NCI-H510A treated with DMSO at 0.1 percent for 48 hours (cell line): ENCODE data around the gene RAD51B.
A peak's percentile ranks its signal among the peaks of the same experiment; 100 is the strongest.

ENCODE experiments used
- DNase-seq: peaks from one replicate; lab custom pipeline; 2025; lab: John Stamatoyannopoulos, UW

RAD51B gene

DNA sequence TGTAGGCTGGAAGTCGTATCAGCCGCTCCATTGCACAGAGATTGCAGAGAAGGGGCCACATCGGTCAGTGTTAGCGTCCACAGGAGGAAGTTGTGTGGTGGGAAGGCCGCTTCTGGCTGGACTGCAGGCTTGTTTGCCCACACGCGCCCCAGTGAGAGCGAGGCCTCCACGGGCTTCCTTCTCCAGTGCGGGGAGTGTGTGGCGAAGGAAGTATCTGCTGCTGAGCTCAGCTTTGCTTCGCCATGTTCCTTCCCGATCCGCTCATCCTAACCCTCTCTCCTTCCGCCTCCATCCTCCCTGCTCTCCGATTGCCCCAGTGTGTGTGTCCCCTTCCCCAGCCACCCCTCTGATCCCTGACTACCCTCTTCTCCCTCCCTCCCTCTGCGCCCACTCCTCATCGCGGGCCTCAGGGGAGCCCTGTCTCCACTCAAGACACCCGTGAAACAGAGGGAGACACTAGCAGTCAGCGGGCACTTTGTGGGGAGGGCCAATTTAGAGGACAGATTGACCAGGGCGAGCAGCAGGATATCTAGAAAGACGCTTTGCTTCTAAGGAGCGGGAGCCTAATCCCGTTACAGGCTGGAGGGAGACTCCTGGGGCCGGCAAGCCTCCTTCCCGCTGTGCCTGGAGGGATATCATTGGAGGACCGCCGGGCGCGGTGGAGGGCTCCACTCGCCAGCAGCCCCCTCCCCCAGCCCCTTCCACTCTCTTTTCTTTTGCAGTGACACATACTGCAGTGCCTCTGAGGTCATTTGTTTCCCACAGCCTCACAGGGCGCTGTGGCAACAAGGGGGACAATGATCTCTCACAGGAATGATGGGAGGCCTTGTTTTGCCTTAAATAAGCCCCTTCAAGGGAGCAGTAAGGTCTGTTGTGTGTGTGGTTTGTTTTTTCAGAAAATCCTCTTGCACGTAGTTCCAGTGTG is 544.5 kb downstream of the RAD51B start:
- no peak for DNase-seq

- DNase-seq: no peak
Measured at GRCh38 chr14:68364792-68365192, 545.2 kb downstream of the RAD51B start.

- no peak for DNase-seq
Measured at GRCh38 chr14:68365228-68365627, 545.6 kb downstream of the RAD51B start.

- no peak for DNase-seq
Measured at GRCh38 chr14:68366656-68367055, 547.1 kb downstream of the RAD51B start.

DNA sequence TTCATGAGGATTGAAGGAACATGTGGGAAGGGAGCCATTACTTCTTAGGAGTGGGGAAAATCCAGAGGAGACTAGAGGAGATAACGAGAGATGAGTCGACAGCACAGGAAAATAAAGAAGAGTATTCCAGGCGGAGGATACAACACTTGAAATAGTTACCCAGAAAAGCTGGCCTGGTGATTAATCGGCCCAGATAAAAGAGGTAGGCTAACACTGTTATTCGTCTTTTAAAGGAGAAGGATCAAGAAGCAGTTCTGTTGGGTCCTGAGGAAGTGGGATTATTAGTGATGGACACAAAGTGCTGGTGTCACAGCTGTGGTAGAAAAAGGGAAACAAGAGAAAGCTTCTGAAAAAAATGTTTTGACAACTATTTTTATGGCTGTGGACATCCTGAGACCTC is 548.0 kb downstream of the RAD51B start:
- no peak for DNase-seq

DNA sequence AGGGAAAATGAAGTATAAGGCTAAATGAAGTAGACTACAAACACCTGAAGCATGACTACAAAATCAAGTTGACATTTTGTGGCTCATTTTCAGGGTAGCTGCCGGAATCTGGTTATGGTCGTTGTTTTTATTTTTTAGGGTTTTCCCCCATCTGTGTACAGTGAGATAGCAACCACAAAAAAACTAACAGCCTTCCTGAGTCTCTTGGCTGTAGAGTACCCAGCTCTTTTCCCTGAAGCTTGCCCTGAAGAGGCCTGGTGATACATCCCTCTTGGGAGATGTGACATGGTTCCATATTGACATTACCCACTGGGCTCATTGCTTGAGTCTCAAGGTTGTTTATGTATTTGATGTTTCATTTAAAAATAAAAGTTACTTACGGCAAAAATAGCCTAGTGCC is 549.3 kb downstream of the RAD51B start:
- DNase-seq: no peak

GRCh38 chr14:68369281-68370056 is 549.9 kb downstream of the RAD51B start:
- no peak for DNase-seq

DNA sequence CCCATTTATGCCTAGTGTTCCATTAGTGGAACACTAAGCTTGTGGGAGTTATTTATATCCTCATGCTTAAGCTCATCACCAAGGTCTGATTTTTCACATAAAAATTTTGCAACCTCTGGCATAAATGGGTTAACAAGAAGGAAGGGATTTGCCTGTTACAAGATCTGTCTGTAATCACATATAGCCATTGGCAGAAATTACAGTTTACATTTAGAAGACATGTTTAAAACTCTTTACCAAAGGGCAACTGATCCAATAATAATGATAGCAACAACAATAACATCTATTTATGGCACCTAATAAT is 550.4 kb downstream of the RAD51B start:
- DNase-seq: no peak

- no peak for DNase-seq
Measured at GRCh38 chr14:68372368-68372767, 552.8 kb downstream of the RAD51B start.

- DNase-seq: no peak
Measured at GRCh38 chr14:68373124-68373646, 553.6 kb downstream of the RAD51B start.

DNA sequence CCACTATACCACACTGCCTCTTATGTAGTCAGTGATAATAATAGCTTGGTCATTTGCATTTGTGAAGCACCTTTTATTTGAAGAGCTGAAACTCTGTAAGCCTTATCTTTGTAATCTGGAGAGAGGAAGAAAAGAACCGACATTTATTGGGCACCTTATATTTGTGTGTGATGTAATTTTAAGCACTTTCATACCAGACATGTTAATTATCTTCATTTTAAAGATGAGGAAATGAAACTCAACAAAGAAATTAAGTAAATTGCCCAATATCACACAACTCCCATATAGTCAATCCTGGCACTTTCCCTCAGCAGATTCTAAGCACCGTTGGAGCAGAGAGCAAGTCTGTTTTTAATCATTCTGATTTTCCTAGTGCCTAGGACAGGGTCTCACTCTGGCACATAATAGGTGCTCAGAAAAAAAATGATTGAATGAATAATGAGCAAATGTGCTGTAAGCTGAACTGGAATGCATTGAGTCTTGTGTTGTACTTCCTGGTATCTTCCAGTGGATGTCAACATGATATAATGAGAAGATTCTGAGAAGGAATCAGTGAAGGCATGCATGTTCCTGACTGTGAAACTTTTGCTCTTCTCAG is 554.4 kb downstream of the RAD51B start:
- DNase-seq: no peak

DNA sequence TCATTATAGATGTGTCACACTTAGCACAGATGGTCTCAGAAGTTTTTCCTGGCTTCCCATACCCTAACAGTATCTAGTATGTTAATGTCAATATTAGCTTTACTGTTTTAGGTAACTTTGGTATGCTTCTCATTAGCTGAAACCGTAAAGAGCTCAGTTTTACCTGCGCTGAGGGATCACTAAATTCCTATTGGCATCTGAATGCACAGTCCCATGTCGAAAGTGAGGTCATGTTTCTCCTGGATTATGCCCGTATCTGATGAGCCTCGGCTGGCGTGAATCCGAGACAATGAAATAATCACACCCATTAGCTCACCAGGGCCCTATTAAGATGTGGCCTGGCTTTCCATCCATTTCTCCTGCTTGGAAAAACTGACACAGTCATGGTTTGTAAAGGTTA is 555.1 kb downstream of the RAD51B start:
- no peak for DNase-seq

GRCh38 chr14:68375376-68375775 is 555.8 kb downstream of the RAD51B start:
- DNase-seq: no peak

DNA sequence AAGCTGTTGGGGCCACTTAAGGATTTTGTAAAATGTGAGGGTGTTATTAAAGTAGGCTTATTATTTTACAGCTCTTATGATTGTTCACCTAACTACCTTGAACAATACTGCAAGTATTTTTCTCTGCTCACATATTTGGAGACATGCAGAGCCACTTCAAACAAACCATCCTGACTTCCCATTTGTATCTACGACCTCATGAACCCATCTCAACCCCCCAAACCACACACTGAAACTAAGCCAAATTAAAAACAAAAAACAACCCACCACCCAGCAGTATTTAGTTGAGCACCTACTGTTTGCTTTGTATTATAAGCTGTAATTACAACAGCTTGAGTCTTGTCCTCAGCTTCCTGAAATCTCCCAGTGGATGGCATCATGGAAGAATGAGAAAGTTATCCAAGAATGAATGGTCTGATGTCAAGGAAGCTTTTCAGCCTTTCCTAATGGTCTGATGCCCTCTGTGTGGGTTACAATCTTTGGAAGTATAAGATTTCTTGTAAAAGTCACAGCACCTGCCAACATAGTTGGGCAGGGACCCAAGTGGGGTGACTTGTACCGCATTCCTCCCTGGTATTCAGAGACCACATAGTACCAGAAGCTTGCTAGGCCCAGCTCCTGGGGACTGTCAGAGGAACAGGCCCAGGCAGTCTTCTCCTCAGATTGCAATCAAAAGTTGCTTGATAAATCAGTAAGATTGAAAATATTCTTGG is 556.6 kb downstream of the RAD51B start:
- no peak for DNase-seq

DNA sequence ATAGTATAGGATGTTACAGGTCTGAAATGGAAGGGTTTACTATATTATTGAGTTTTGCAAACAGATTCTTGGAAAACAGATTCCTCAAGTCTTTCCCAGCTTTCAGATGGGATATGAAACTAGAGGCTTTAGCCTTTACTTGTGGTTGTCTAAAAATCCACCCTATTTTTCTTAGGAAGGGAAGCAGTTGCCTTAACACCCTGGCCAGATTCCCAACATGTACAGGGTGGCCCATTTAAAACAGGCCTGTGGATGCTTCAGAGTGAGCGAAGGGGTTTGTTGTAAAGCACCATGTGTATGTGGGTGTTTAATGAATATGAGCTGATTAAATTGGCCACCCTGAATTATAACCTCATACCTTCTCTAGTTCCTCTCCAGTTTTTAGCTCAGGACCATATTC is 557.4 kb downstream of the RAD51B start:
- no peak for DNase-seq

GRCh38 chr14:68377459-68377858 is 557.9 kb downstream of the RAD51B start:
- peak; percentile 16 for DNase-seq

DNA sequence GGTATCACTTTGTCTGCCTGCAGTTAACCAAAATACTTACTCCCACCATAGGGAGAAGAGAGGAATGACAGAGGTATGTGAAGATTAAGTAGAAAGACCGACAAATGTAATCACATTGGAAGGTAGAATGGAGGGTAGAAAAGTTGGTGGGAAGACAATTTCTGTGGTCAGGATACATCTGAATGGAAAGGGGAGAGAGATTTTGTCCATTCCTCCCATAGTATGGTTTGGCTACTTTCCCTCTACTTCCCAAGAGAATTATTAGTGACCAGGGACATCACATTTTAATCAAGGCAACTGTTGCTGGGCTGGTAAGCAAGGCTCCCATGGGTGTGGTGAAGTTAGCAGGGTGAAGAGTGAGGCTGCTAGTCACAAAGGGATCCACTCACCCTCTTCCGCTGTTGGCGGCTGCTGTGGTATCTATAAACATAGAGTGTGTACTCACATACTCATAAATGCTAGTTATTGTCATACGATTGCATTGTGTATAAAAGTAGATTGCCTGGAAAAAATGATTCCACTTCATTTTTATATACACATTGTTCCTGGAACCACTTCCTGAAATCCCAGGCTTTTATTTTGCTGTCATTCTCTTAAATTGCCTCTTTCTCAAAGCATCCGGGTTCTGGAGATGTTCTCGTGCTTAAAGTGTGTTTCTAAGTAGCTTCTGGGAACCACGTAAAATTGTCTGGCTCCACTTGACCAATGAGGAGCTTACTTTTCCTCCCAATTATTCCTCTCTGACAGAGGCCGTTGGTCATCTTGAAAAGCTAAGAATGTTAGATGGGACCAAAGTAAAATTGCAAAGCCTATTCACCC is 560.1 kb downstream of the RAD51B start:
- DNase-seq: peak; percentile 35

DNA sequence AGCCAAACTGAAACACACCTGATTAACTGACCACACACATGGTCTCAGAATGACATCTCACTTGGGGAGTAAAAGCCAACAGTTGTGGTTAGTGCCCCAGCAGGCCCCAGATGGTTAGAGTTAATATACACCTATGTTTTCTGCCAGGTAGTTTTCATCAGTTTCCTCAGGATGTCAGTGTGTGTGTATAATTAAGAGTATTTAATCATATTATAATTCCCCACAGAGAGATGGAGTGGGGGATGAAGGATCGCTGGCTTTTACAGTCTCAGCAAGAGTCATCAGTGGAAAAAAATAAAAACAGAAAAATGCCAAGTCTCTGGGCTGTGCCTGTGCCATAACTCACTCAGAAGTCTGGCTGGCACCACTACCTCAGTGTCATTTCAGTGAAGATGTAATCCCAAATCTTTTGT is 560.8 kb downstream of the RAD51B start:
- DNase-seq: no peak

GRCh38 chr14:68384335-68384734 is 564.8 kb downstream of the RAD51B start:
- peak; percentile 54 for DNase-seq

GRCh38 chr14:68384881-68385280 is 565.3 kb downstream of the RAD51B start:
- peak; percentile 68 for DNase-seq

DNA sequence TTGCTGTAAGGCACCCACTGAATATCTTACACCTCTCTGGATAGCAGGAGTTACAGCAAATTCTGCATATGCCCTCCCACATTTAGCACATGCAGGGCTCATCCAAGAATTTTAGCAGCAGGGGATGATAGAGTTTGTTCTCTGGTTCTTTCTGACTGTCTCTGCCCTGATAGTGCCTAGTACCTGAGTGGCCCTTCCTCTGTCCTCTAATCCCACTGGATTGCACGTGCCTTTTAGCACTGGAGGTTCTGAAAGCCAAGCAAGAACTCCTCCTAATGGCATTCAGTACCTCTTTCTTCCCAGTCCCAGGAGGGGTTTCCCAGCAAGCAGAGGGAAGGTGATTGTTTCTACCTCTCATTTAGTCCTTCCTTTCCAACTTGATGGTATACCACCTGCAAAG is 566.9 kb downstream of the RAD51B start:
- DNase-seq: no peak
